Activated CD8-positive, alpha-beta memory T cell treated with anti-CD3 and anti-CD28 coated beads, Interleukin-2, amount 50 U/mL, for 4 hours (primary cell): ENCODE results near the gene PRKACA.
"Not testable (repeated sequence)": the region's sequence is repeated elsewhere in the genome, so short reads cannot be mapped to it uniquely, and the experiment has no call there.

Experiments
- DNase-seq: peaks from one replicate; pipeline ENCODE4 v3.0.0-alpha.2; 2020

The PRKACA gene

DNA sequence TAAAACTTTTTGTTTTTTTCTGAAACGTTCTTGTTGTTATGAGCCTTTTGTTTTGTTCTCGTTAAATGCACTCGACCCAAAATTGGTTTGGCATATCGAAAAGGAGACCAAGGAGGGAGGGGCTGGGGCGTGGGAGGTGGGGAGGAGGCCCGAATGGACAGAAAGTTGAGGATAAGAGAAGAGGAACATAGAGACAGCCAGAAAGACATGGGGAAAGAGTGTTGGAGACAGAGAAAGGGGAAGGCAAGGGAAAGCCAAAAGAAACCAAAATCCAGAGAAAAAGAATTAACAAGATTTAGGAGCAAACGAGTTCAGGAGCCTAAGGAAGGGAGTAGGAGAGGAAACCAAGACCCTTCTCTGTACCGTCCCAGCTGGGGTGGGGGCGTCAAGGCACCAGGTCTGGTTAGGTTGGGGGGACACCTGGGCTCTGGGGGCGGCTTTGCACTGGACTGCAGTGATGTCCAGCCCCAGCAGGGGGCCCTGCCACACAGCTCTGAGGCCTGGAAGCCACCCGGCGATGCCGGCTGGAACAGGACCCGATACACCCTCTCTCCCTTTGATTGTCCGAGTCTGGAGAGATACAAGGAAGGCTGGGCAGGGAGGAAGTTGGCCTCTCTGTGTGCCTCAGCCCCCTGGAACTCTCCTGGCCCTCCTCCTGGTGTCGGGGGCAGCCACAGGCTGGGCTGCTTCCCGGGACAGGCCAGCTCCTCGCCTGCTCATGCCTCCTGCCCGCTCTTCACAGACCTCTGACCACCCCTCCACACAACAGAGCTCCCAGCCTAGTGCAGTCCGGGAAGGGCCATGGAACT lies 30.4 kb upstream of the PRKACA start:
- DNase-seq = peak; percentile 60

- DNase-seq = no peak
Observed at GRCh38 chr19:14146789-14147216, 29.2 kb upstream of the PRKACA start.

DNA sequence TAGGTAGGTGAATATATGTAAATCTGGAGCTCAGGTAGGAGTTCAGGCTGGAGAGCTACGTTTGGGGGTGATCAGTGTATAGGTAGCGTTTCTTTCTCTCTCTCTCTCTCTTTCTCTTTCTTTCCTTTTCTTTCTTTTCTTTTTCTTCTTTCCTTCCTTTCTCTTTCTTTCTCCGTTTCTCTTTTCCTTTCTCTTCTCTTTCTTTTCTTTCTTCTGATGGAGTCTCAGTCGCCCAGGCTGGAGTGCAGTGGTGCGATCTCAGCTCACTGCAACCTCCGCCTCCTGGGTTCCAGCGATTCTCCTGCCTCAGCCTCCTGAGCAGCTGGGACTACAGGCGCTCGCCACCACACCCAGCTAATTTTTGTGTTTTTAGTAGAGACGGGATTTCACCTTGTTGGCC lies 28.6 kb upstream of the PRKACA start:
- DNase-seq = not testable (repeated sequence)

DNA sequence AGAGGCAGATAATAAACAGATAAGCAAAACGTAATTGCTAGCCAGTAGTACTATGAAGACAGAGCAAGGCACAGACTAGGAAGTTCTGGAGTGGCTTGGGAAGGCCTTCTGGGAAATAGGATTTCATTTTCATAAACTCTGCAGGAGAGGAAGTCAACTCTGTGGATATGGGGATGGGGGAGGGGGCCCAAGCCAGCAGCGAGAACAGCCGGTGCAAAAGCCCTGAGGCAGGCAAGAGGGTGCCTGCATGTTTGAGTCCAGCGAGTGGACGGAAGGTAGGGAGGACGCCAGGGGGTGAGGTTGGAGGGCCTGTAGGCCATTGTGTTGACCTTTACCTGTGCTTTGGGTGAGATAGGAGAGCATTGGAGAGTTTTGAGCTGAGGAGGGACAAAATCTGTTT lies 27.8 kb upstream of the PRKACA start:
- DNase-seq = no peak

DNA sequence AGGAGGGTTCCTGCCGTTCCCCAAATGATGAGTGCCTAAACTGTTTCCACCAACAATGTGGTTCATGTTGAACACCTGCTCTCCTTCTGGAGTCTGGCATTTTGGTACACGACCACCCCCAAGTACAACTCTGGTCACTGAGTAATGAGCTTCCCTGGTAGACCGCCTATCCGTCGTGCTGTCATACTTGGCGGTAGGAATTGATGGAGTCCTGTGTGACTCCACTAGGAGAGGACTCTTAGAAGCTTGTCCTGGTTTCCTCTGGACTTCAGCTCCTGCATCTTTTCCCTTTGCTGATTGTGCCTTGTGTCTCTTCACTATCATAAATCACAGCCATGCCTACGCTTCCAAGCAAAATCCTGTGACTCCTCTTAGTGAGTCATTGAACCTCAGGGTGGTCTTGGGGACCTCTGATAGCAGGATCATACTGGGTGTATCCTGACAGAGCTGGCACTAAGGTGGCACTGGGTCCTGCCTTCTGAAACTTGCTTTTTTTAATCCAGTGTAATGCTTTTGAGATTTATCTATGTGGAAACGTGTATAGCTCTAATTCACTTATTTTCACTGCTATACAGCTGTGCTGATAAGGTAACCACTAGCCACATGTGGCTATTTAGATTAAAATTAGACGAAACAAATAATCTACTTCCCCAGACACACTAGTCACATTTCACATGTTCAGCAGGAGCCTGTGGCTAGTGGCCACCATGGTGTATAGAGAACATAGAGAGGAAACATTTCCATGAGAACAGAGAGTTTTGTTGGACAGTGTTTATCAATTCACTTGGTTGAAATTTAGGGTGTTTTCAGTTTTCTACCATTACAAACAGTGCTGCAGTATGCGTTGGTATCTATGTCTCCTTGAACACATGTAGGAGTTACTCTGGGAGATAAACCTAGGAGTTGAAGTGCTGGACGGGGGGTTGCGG lies 25.0 kb upstream of the PRKACA start:
- no peak for DNase-seq

DNA sequence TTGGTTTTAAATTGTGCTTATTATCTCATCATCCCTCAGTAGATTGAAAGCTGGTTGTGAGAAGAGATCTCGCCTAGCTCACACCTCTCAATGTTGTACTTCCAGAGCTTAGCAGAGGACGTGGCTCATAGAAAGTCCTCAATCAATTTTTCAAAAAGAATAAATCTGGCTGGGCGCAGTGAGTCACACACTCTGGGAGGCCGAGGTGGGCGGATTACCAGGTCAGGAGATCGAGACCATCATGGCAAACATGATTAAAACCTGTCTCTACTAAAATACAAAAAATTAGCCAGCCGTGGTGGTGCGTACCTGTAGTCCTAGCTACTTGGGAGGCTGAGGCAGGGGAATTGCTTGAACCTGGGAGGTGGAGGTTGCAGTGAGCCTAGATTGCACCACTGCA lies 23.5 kb upstream of the PRKACA start:
- no peak for DNase-seq

DNA sequence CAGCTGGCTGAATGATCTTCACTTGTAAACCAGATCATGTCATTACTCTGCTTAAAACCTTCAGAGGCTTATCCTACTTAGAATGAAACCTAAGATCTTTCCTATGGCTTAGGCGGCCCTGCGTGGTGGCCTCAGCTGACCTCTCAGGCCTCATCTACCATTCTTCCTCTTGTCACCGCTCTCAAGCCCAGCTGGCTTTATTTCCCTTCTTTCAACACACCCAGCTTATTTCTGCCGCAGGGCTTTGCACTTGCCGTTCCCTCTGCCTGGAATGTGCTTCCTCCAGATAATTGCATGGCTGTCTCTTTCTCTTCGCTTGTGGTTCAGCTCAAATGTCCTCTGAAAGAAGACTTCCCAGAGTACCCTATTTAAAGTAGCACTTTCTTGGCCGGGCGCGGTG lies 22.4 kb upstream of the PRKACA start:
- DNase-seq = no peak

DNA sequence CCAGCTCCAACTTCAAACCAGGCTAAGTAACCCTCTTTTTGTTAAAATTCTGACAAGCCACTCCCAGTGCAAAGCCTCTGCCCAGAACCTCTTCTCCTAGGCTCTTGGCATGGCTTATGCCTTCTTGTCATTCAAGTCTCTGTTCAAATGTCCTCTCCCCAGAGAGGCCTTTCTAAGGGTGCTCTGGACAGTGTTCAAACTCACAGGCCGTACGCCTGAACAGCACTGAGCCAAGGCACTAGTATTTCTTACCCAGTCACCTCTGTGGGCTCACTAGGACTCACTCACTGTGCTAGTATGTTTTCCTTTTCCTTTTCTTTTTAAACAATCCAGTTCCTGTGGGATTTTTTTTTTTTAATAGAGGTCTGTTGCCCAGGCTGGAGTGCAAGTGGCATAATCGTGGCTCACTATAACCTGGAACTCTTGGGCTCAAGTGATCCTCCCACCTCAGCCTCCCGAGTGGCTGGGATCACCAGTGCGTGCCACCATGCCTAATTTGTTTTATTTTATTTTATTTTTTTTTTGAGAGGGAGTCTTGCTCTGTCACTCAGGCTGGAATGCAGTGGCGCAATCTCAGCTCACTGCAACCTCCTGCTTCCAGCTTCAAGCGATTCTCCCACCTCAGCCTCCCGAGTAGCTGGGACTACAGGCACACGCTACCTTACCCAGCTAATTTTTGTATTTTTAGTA lies 21.2 kb upstream of the PRKACA start:
- no peak for DNase-seq

- peak; percentile 95 for DNase-seq
Observed at GRCh38 chr19:14136509-14137281, 19.1 kb upstream of the PRKACA start, which contains the start of gene ASF1B. Gene ASF1B, minus strand, starts transcription at chr19:14136589. Its CDS starts 133 bp downstream, at chr19:14136456.

GRCh38 chr19:14135985-14136508 lies 18.5 kb upstream of the PRKACA start:
- no peak for DNase-seq

- DNase-seq = no peak
Observed at GRCh38 chr19:14135355-14135754, 17.8 kb upstream of the PRKACA start.

GRCh38 chr19:14127929-14128509 lies 10.5 kb upstream of the PRKACA start:
- no peak for DNase-seq

DNA sequence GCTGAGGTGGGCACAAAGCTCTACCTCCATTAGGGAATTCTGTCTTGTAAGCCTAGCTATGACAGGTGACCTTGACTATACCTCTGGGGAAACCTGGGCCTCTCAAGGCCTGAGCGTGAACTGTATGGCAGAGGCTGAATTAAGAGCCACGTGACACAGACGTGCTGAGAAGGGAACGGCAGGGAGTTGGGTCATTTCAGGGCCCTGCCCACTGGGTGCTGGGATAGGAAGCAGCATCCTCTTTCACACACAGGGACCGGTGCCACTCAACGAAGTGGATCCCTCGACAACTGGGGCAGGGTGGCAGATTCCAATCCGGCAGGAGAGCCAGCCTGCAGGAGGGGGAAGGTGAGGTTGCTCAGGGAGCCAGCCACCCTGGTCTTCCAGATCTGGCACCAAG lies 9.6 kb upstream of the PRKACA start:
- DNase-seq = no peak

DNA sequence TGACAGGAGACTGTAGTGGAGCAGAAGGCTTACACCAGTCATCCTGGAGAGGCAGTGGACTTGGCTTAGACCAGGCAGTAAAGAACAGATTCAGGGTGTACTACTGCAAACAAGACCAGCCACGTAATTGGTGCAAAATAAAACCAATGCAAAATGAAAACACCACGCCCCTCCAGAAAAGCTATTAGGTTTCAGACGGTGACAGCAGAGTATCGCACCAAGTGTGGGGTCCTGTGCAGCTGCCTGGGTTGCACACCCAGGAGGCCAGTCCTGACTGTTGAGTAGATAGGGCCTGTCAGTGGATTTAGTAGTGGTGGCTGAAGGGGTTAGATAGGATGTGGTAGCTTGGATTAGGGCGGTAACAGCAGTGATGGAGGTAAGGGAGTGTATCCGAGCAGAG lies 5.4 kb upstream of the PRKACA start:
- no peak for DNase-seq

GRCh38 chr19:14120497-14120780 lies 2.9 kb upstream of the PRKACA start:
- DNase-seq = no peak

GRCh38 chr19:14119644-14120496 lies 2.3 kb upstream of the PRKACA start:
- DNase-seq = no peak

- DNase-seq = no peak
Observed at GRCh38 chr19:14119146-14119545, 1.6 kb upstream of the PRKACA start.

DNA sequence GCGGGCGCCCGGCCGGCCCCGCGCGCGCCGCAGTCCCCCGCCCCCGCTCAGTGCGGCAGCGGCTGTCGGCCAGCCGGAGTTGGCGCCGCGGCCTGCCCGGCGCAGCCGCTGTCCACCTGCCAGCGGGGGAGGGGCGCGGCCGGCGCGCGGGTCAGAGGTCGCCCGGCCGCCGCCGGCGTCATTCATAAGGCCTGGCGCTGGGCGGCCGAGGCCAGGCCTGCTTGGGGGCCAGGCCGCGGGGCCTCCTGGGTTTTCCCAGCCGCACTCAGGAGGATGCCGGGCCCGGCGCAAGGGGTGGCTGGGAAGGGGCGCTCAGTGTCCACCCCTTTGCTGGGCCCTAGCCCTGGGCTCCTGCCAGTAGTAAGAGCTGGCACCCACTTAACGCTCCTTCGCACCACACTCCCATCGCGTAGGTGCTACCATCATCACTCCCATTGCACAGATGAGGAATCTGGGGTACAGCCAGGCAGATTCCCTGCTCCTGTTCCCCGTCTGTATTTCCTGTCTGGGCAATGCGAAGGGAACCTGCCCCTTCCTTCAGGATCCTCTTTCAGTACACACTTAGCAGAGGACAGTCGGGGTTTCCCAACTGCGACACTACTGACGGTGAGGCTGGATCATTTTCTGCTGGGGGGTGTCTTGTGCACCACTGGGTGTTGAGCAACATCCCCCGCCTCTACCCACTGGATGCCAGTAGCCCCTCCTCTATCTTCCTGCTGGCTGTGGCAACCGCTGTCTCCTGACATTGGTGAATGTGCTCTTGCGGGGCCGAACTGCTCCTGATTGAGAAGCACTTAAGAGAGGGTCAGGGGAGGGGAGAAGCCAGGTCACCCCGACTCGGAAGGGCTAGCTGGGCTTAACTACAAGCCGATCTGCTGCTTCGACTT lies 846 bp upstream of the PRKACA start:
- peak; percentile 31 for DNase-seq

- peak; percentile 31 for DNase-seq
Observed at GRCh38 chr19:14116918-14117578, 514 bp downstream of the PRKACA start.
